HG02763 (cell line): Measurements from ENCODE around the gene HSPA1B.
"Not testable (repeated sequence)": the region's sequence is repeated elsewhere in the genome, so short reads cannot be mapped to it uniquely, and the experiment has no call there.

Experiments used
- ATAC-seq: cut with Tn5 transposase; IDR thresholded peaks from one replicate; pipeline ENCODE4 v1.9.1; 2021; ENCODE audit warnings: mild to moderate bottlenecking, moderate library complexity; ENCODE audit not compliant: unreplicated experiment

Gene HSPA1B

GRCh38 chr6:31851980-31852718 is 24.6 kb downstream of the HSPA1B start:
- not testable (repeated sequence) for ATAC-seq

- ATAC-seq, result not testable (repeated sequence)
Measured at GRCh38 chr6:31857774-31858173, 30.2 kb downstream of the HSPA1B start.

GRCh38 chr6:31858707-31859106 is 31.2 kb downstream of the HSPA1B start:
- ATAC-seq, result no peak

- ATAC-seq, result no peak
Measured at GRCh38 chr6:31859923-31860322, 32.4 kb downstream of the HSPA1B start.

GRCh38 chr6:31860349-31860748 is 32.8 kb downstream of the HSPA1B start:
- no peak for ATAC-seq

GRCh38 chr6:31861150-31861549 is 33.6 kb downstream of the HSPA1B start:
- ATAC-seq, result no peak

- ATAC-seq, result no peak
Measured at GRCh38 chr6:31861919-31862343, 34.4 kb downstream of the HSPA1B start.

- ATAC-seq, result peak; percentile 92
Measured at GRCh38 chr6:31862344-31863235, 35.1 kb downstream of the HSPA1B start, which contains the start of gene NEU1. TSS of gene NEU1 (minus strand) at chr6:31862821. CDS start at chr6:31862776, 45 bp downstream.

- not testable (repeated sequence) for ATAC-seq
Measured at GRCh38 chr6:31864123-31864562, 36.6 kb downstream of the HSPA1B start.

GRCh38 chr6:31864818-31865204 is 37.3 kb downstream of the HSPA1B start:
- no peak for ATAC-seq

- no peak for ATAC-seq
Measured at GRCh38 chr6:31865205-31866118, 37.9 kb downstream of the HSPA1B start.

GRCh38 chr6:31868658-31868971 is 41.1 kb downstream of the HSPA1B start:
- not testable (repeated sequence) for ATAC-seq

GRCh38 chr6:31869343-31869742 is 41.8 kb downstream of the HSPA1B start:
- ATAC-seq, result no peak

- no peak for ATAC-seq
Measured at GRCh38 chr6:31870385-31870921, 42.9 kb downstream of the HSPA1B start.

- no peak for ATAC-seq
Measured at GRCh38 chr6:31871046-31871659, 43.6 kb downstream of the HSPA1B start.

- ATAC-seq, result no peak
Measured at GRCh38 chr6:31874084-31874670, 46.6 kb downstream of the HSPA1B start.

GRCh38 chr6:31874836-31875572 is 47.5 kb downstream of the HSPA1B start:
- no peak for ATAC-seq

GRCh38 chr6:31875877-31876276 is 48.3 kb downstream of the HSPA1B start:
- ATAC-seq, result no peak

- no peak for ATAC-seq
Measured at GRCh38 chr6:31876357-31876756, 48.8 kb downstream of the HSPA1B start.
